T-helper 2 cell treated with Interferon-gamma antibody and Interleukin-4, amounts not matched to agents 5 μg/mL and 100 μg/mL, for 36 hours (primary cell): ENCODE results near the gene TMEM109.

Source experiments
- DNase-seq: peaks from one replicate; pipeline ENCODE4 v3.0.0; 2021; ENCODE audit warnings: low spot score
- H3K27ac Mint-ChIP-seq: one replicate; pipeline ENCODE4 v1.8.0; 2021; ENCODE audit warnings: mild to moderate bottlenecking, mixed read lengths
- H3K27me3 Mint-ChIP-seq: one replicate; pipeline ENCODE4 v1.8.0; 2021; ENCODE audit warnings: low read depth, mixed read lengths
- H3K36me3 Mint-ChIP-seq: one replicate; pipeline ENCODE4 v1.8.0; 2021; ENCODE audit warnings: low read depth, mixed read lengths
- H3K4me1 Mint-ChIP-seq: one replicate; pipeline ENCODE4 v1.8.0; 2021; ENCODE audit warnings: low read depth, mixed read lengths
- H3K4me3 Mint-ChIP-seq: one replicate; pipeline ENCODE4 v1.8.0; 2022; ENCODE audit warnings: mild to moderate bottlenecking, moderate library complexity, mixed read lengths
- H3K9me3 Mint-ChIP-seq: one replicate; pipeline ENCODE4 v1.8.0; 2021; ENCODE audit warnings: mixed read lengths

Gene TMEM109

DNA sequence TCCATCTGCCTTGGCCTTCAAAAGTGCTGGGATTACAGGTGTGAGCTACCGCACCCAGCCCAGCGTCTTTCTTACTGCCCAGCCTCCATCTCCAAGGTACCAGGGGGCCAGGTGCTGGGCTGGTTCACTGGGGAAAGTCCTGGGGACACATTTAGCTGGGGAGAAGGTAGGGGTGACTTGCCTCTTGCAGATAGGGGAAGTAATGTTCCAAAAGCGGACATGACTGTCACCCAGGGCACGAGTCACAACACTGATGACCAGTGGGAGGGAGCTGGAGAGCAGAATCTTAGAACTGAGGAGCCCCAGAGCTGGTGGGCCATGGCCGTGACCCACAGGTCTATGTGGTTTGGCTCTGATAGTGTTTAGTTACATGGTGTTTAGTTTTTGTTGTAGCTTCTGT is 40.5 kb downstream of the TMEM109 start:
- Mint-ChIP-seq H3K27ac (no peak overlapping the region), H3K4me1 (peaks cover 13% of the 10 kb centered on the region), H3K9me3 (no peaks in the 10 kb centered on the region), H3K36me3 (no peaks in the 10 kb centered on the region), H3K27me3 (peaks cover 42% of the 10 kb centered on the region), H3K4me3 (no peak overlapping the region)
- DNase-seq, result no peak

DNA sequence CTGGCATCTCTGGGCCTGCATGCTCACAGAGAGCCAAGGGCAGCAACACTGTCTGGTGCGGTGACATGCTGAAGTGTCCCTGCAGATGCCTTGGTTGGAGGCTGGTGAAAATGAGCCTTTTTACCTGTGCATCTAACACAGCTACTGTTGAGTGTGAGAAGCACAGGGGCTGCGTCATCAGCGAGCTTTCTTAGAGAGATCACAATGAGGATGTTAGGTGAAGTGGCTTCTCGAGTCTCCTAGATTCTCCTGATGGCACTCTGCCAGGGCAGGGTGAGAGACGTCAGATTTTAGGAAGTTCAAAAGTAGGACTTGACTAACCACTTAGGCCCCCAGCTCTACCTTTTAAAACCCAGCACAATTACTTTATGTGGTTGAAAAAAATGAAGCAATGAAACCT is 41.6 kb downstream of the TMEM109 start:
- H3K9me3 Mint-ChIP-seq, result no peaks in the 10 kb centered on the region
- H3K27ac Mint-ChIP-seq, result no peak overlapping the region
- peaks cover 45% of the 10 kb centered on the region for H3K27me3 Mint-ChIP-seq
- DNase-seq, result no peak
- no peaks in the 10 kb centered on the region for H3K36me3 Mint-ChIP-seq
- H3K4me3 Mint-ChIP-seq, result no peak overlapping the region
- peaks cover 13% of the 10 kb centered on the region for H3K4me1 Mint-ChIP-seq

DNA sequence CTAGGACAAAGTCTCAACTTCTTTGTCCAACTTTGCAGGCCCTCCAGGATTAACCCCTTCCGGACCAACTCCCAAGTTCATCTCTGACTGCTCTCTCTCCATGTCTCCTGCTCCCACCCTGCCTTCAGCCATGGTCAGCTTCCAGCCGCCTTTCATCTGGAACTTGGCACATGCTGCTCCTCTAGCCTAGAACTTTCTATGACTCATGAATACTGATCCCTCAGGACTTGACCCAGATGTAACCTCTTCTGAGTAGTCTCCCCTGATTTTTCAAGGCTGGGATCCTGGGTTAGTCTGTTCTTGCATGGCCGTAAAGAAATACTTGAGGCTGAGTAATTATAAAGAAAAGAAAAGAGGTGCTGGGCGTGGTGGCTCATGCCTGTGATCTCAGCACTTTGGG is 43.2 kb downstream of the TMEM109 start:
- H3K9me3 Mint-ChIP-seq, result no peaks in the 10 kb centered on the region
- no peak overlapping the region for H3K27ac Mint-ChIP-seq
- peaks cover 48% of the 10 kb centered on the region for H3K27me3 Mint-ChIP-seq
- no peak for DNase-seq
- H3K36me3 Mint-ChIP-seq, result no peaks in the 10 kb centered on the region
- peaks cover 7% of the 10 kb centered on the region for H3K4me1 Mint-ChIP-seq
- no peak overlapping the region for H3K4me3 Mint-ChIP-seq

DNA sequence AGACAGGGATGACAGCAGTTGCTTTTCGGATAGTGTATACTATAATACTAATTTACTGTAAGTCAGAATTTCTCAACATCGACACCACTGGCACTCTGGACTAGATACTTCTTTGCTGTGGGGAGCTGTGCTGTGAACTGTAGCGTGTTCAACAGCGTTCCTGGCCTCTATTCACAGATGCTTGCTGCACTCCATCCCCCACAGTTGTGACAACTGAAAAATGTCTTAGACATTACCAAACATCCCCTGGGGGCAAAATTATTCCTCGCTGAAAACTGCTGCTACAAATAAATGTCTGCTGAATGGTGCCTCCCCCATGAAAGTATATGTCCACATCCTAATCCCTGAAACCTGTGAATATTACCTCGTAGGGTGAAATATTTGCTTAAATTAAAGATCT is 45.5 kb downstream of the TMEM109 start:
- Mint-ChIP-seq H3K27ac (no peak overlapping the region), H3K4me3 (no peak overlapping the region), H3K27me3 (peaks cover 42% of the 10 kb centered on the region), H3K9me3 (no peaks in the 10 kb centered on the region), H3K36me3 (no peaks in the 10 kb centered on the region), H3K4me1 (no peaks in the 10 kb centered on the region)
- DNase-seq, result no peak

DNA sequence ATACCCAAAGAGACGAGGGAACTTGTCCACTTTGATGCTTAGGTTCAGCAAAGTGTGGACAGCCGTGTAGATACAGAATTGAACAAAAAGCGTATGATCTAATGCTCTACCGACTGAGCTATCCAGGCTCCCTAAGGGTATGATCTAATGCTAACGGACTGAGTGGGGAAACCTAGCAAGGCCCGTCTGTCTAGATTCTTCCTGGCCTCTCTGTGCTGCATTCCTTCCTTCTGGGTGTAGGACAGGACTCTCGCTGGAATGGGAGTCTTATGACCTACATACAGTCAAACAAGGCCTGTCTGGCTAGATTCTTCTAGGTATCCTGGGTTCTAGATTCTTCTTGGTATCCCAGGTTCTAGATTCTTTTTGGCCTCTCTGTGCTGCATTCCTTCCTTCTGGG is 46.4 kb downstream of the TMEM109 start:
- no peaks in the 10 kb centered on the region for H3K36me3 Mint-ChIP-seq
- DNase-seq, result no peak
- H3K4me3 Mint-ChIP-seq, result no peak overlapping the region
- no peak overlapping the region for H3K27ac Mint-ChIP-seq
- no peaks in the 10 kb centered on the region for H3K4me1 Mint-ChIP-seq
- peaks cover 42% of the 10 kb centered on the region for H3K27me3 Mint-ChIP-seq
- H3K9me3 Mint-ChIP-seq, result no peaks in the 10 kb centered on the region

DNA sequence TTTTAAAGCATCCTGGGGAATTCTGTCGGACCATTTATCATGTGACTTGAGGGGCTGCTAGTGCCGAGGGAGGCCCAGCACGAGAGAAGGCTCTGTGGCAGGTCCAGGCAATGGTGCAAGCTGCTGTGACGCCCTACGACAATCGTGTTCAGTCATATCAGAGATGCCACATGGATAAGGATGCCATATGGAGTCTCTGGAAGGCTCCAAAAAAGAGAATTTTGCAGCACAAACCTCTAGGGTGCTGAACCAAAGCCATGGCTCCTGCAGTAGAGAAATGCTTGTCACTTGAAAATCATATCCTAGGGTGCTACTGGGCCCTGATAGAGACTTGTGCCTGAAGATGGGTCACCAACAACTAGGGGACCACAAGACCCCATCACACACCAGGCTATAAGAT is 50.8 kb downstream of the TMEM109 start:
- H3K27me3 Mint-ChIP-seq, result peaks cover 28% of the 10 kb centered on the region
- no peaks in the 10 kb centered on the region for H3K36me3 Mint-ChIP-seq
- peaks cover 2% of the 10 kb centered on the region for H3K4me1 Mint-ChIP-seq
- H3K27ac Mint-ChIP-seq, result no peak overlapping the region
- no peak for DNase-seq
- H3K4me3 Mint-ChIP-seq, result no peak overlapping the region
- H3K9me3 Mint-ChIP-seq, result no peaks in the 10 kb centered on the region

DNA sequence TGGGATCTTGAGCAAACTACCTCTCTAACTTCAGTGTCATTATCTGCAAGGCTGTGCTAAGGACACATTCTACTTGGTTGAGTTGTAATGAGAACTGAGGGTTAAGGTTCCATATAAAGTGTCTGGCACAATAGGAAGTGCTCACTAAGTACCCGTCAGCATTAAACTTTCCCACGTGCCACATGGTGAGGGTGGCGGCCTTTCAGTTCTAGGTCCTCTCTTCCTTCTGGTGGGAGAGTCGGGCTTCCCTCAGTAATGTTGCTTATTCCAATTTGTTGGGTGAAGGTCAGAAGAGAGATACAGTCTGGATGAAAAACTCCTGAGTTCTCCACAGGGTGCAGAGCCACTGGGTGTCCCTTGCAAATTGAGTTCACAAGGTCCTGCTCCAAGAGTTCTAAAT is 52.9 kb downstream of the TMEM109 start:
- H3K4me3 Mint-ChIP-seq, result no peak overlapping the region
- DNase-seq, result no peak
- peaks cover 3% of the 10 kb centered on the region for H3K36me3 Mint-ChIP-seq
- H3K27me3 Mint-ChIP-seq, result peaks cover 11% of the 10 kb centered on the region
- no peak overlapping the region for H3K27ac Mint-ChIP-seq
- H3K9me3 Mint-ChIP-seq, result no peaks in the 10 kb centered on the region
- H3K4me1 Mint-ChIP-seq, result peaks cover 16% of the 10 kb centered on the region

DNA sequence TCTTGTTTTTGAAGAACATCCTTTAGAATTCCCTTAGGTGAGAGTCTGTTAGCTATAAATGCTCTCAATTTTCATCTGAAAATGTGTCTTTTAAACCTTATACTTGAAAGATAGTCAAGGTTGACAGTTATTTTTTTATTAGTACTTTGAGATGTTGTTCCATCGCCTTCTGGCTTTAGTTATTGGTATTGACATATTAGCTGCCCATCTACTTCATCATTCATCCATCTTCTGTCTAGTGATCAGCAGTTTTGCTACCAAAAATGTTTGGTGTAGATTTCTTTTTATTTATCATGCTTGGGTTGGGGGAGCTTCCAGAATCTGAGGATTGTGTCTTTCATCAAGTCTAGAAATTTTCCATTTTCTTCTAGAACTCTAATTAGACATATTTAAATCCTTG is 54.3 kb downstream of the TMEM109 start:
- no peak for DNase-seq
- Mint-ChIP-seq H3K27me3 (peaks cover 6% of the 10 kb centered on the region), H3K4me3 (no peak overlapping the region), H3K4me1 (peaks cover 16% of the 10 kb centered on the region), H3K36me3 (peaks cover 12% of the 10 kb centered on the region), H3K9me3 (no peaks in the 10 kb centered on the region), H3K27ac (no peak overlapping the region)

DNA sequence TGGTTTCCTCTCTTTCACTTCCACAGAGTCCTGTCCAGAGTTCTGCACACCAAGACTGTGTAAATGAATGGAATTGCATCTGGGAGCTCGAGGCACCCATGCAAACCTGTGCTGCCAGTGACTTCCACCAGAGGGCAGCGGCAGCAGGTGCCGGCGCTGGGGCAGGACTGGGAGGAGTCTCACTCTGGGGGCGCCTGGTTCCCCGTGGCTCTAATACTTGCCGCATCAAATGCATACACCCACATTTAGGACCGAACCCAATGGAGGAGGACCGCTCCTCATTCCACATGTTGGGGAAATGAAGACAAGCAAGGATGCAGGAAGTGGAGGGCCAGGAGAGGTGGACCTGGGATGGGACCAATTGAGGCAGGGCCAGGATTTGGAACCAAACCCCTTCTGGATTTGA is 56.4 kb downstream of the TMEM109 start:
- peaks cover 6% of the 10 kb centered on the region for H3K27me3 Mint-ChIP-seq
- no peaks in the 10 kb centered on the region for H3K9me3 Mint-ChIP-seq
- peak overlapping the region; percentile 50 for H3K27ac Mint-ChIP-seq
- DNase-seq, result peak; percentile 72
- peaks cover 31% of the 10 kb centered on the region for H3K36me3 Mint-ChIP-seq
- H3K4me1 Mint-ChIP-seq, result peaks cover 29% of the 10 kb centered on the region
- H3K4me3 Mint-ChIP-seq, result peak overlapping the region; percentile 93

DNA sequence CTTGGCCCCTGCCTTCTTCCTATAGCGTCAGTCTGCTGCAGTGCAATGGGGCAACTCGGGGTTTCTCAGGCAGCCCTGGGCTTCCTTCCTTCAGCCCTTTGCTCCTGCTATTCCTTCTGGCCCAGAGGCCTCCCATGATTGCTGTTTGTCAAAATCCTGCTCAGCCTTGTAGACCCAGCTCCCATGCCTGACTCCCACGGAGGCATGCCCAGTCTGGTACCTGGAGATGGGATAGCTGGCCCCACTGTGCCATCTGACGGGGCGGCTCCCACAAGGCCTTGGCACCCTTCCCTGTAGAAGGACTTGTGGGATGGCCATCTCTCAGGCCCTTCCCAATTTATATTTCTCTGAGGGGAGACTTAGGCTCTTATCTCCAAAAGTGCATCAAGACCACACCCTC is 56.9 kb downstream of the TMEM109 start:
- Mint-ChIP-seq H3K27ac (peak overlapping the region; percentile 87), H3K9me3 (no peaks in the 10 kb centered on the region), H3K27me3 (peaks cover 6% of the 10 kb centered on the region), H3K36me3 (peaks cover 33% of the 10 kb centered on the region), H3K4me3 (peak overlapping the region; percentile 93), H3K4me1 (peaks cover 31% of the 10 kb centered on the region)
- DNase-seq, result no peak

DNA sequence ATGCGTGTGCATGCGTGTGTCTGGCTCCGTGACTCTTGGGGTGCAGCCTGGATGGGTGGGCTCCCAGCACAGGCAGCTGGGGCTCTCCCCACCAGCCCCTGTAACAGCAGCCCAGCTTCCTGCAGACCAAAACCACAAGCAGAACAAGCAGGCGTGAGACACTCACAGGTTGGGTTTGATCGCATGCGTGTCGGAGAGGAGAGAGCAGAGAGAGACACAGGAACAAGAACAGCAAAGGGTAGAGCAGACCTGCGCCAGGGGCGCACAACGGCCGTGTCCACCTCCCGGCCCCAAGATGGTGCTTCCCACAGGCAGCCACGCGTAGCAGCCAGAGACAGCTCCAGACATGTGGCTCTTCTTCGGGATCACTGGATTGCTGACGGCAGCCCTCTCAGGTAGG is 57.6 kb downstream of the TMEM109 start, which contains the start of gene CD6:
Gene CD6, plus strand, starts transcription at position 161 of the 400 bp plus-strand sequence. Its CDS starts 186 bp downstream, at position 347.
- H3K4me1 Mint-ChIP-seq, result peaks cover 37% of the 10 kb centered on the region
- no peaks in the 10 kb centered on the region for H3K9me3 Mint-ChIP-seq
- H3K27ac Mint-ChIP-seq, result peak within 1 kb of the TSS; percentile 87
- H3K4me3 Mint-ChIP-seq, result peak within 1 kb of the TSS; percentile 93
- DNase-seq, result peak; percentile 62
- peaks cover 38% of the 10 kb centered on the region for H3K36me3 Mint-ChIP-seq
- peaks cover 6% of the 10 kb centered on the region for H3K27me3 Mint-ChIP-seq

DNA sequence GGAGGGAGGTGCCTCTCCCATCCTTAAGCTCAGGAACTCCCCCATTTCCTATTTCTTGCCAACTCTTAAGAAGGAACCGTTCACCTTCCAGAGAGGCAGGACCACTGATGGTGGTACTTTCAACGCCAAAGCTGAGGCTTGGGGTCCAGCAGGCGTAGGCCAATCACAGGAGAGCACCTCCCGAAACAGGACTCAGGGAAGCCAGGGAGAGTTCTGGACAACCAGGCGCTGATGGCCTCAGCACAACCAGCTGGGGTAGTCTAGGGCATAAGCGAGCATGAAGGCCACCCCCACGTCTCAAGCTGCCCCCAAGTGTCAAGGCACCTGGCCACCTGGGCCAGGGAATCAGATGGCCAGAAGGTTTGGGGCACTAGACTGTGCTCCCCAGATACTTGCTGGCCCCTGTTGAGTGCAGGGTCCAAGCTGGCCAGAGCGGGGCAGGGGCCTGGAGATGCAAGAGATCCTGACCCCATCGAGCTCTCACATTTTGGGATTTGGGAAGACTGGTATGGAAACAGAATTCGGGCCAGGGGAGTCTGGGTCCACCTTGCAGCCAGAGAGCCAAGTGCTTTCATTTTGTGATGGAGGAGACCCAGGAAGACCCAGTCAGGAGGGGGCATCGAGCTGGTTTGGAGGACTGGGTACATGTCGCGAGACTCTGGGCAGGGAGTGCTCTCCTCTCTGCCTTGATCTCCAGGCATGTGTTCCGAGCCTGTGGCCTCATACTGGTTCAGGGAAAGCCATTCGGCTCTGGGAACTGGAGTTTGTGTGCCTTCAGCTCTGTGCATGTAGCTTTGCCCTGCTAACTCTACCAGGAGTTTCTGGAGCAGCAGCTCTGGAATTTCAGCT is 58.4 kb downstream of the TMEM109 start:
- Mint-ChIP-seq H3K27me3 (peaks cover 6% of the 10 kb centered on the region), H3K4me1 (peaks cover 45% of the 10 kb centered on the region), H3K4me3 (peak overlapping the region; percentile 93), H3K36me3 (peaks cover 46% of the 10 kb centered on the region), H3K9me3 (no peaks in the 10 kb centered on the region), H3K27ac (peak overlapping the region; percentile 87)
- no peak for DNase-seq
